NCI-H510A treated with DMSO at 0.1 percent for 48 hours (cell line): ENCODE data around the gene XYLT2.

Source experiments
- DNase-seq: peaks from one replicate; lab custom pipeline; 2025; lab: John Stamatoyannopoulos, UW

The XYLT2 gene

GRCh38 chr17:50348522-50349242, 2.8 kb downstream of the XYLT2 start:
- no peak for DNase-seq

- no peak for DNase-seq
Observed at GRCh38 chr17:50349243-50349600, 3.3 kb downstream of the XYLT2 start.

GRCh38 chr17:50350733-50351132, 4.8 kb downstream of the XYLT2 start:
- no peak for DNase-seq

GRCh38 chr17:50352072-50352692, 6.3 kb downstream of the XYLT2 start:
- no peak for DNase-seq

- DNase-seq: no peak
Observed at GRCh38 chr17:50352693-50353599, 7.0 kb downstream of the XYLT2 start.

GRCh38 chr17:50353600-50354195, 7.8 kb downstream of the XYLT2 start:
- no peak for DNase-seq

- no peak for DNase-seq
Observed at GRCh38 chr17:50354198-50354597, 8.3 kb downstream of the XYLT2 start.

- no peak for DNase-seq
Observed at GRCh38 chr17:50354776-50355175, 8.8 kb downstream of the XYLT2 start.

- no peak for DNase-seq
Observed at GRCh38 chr17:50355336-50355700, 9.4 kb downstream of the XYLT2 start.

- DNase-seq: no peak
Observed at GRCh38 chr17:50355701-50356341, 9.9 kb downstream of the XYLT2 start.

- no peak for DNase-seq
Observed at GRCh38 chr17:50356418-50356817, 10.5 kb downstream of the XYLT2 start.

- no peak for DNase-seq
Observed at GRCh38 chr17:50356892-50357510, 11.1 kb downstream of the XYLT2 start.

- DNase-seq: no peak
Observed at GRCh38 chr17:50358177-50358576, 12.3 kb downstream of the XYLT2 start.

GRCh38 chr17:50359005-50359699, 13.2 kb downstream of the XYLT2 start:
- DNase-seq: no peak

GRCh38 chr17:50359998-50360461, 14.1 kb downstream of the XYLT2 start:
- DNase-seq: no peak

- no peak for DNase-seq
Observed at GRCh38 chr17:50360486-50361115, 14.7 kb downstream of the XYLT2 start.

GRCh38 chr17:50361561-50362480, 15.9 kb downstream of the XYLT2 start:
- DNase-seq: peak; percentile 57

GRCh38 chr17:50362661-50363060, 16.7 kb downstream of the XYLT2 start:
- DNase-seq: no peak
